HepG2 (cell line): ENCODE data around the gene KMT2A. TPM values are rescaled to one million over a fixed set of nuclear protein-coding genes. Genes with fewer than 3 reads are reported as not detected.

Source experiments
- ATAD3A ChIP-seq: sonication (generic); formaldehyde crosslinking; IDR thresholded peaks from 2 replicates; pipeline ENCODE4 v1.4.0; 2020; ENCODE audit warnings: missing genetic modification reagents
- CREB1 ChIP-seq, 2 experiments: fragments of 450-650 bp in 1 of 2; IDR thresholded peaks; 2 replicates each; pipeline ENCODE4 v1.6.1; 2016 to 2017; ENCODE audit warnings: control low read depth in 1 of 2, mild to moderate bottlenecking in 1 of 2, missing compliant biosample characterization in 1 of 2, missing genetic modification characterization in 1 of 2
- DRAP1 ChIP-seq: IDR thresholded peaks from 2 replicates; pipeline ENCODE4 v1.6.1; 2016; ENCODE audit warnings: missing genetic modification reagents, missing compliant biosample characterization
- FOXO1 ChIP-seq: sonication (generic); formaldehyde crosslinking; IDR thresholded peaks from 2 replicates; pipeline ENCODE4 v1.4.0; 2020; ENCODE audit warnings: missing genetic modification reagents
- HNRNPK ChIP-seq: fragments of 200-400 bp; formaldehyde crosslinking; IDR thresholded peaks from 2 replicates; pipeline ENCODE4 v1.6.1; 2018; ENCODE audit warnings: low read length, low read depth, moderate library complexity, mild to moderate bottlenecking; ENCODE audit not compliant: poor library complexity, severe bottlenecking
- NFE2 ChIP-seq: sonication (generic); formaldehyde crosslinking; IDR thresholded peaks from 2 replicates; pipeline ENCODE4 v1.4.0; 2020; ENCODE audit warnings: missing genetic modification reagents
- NFYC ChIP-seq: IDR thresholded peaks from 2 replicates; pipeline ENCODE4 v1.6.1; 2016; ENCODE audit warnings: missing genetic modification reagents, missing compliant biosample characterization
- NR2F2 ChIP-seq: IDR thresholded peaks from 2 replicates; pipeline ENCODE4 v1.6.1; 2012; ENCODE audit warnings: low read depth, inconsistent platforms, borderline replicate concordance
- RBFOX2 ChIP-seq: fragments of 200-400 bp; formaldehyde crosslinking; IDR thresholded peaks from 2 replicates; pipeline ENCODE4 v1.6.1; 2017; ENCODE audit warnings: low read depth, mild to moderate bottlenecking, low read length
- RFX5 ChIP-seq: IDR thresholded peaks from 2 replicates; pipeline ENCODE4 v1.6.1; 2011; ENCODE audit warnings: low read depth, low read length, improper control_type of control experiment
- RNF219 ChIP-seq: sonication (generic); formaldehyde crosslinking; IDR thresholded peaks from 2 replicates; pipeline ENCODE4 v1.5.0; 2020; ENCODE audit warnings: mild to moderate bottlenecking, missing genetic modification reagents
- SMAD3 ChIP-seq: sonication (generic); formaldehyde crosslinking; IDR thresholded peaks from 2 replicates; pipeline ENCODE4 v1.4.0; 2020; ENCODE audit warnings: missing genetic modification reagents
- SNAI1 ChIP-seq: sonication (generic); formaldehyde crosslinking; IDR thresholded peaks from 2 replicates; pipeline ENCODE4 v1.5.0; 2020; ENCODE audit warnings: mild to moderate bottlenecking, missing genetic modification reagents, borderline replicate concordance
- ZBTB37 ChIP-seq: sonication (generic); formaldehyde crosslinking; IDR thresholded peaks from 2 replicates; pipeline ENCODE4 v1.4.0; 2020; ENCODE audit warnings: mild to moderate bottlenecking, missing genetic modification reagents
- ZFP37 ChIP-seq: sonication (generic); formaldehyde crosslinking; IDR thresholded peaks from 2 replicates; pipeline ENCODE4 v1.4.0; 2020; ENCODE audit warnings: missing genetic modification reagents, borderline replicate concordance
- ZNF101 ChIP-seq: sonication (generic); formaldehyde crosslinking; IDR thresholded peaks from 2 replicates; pipeline ENCODE4 v1.4.0; 2020; ENCODE audit warnings: mild to moderate bottlenecking, low read depth, missing genetic modification reagents, borderline replicate concordance
- ZNF121 ChIP-seq: sonication (generic); formaldehyde crosslinking; IDR thresholded peaks from 2 replicates; pipeline ENCODE4 v1.5.0; 2020; ENCODE audit warnings: mild to moderate bottlenecking, missing genetic modification reagents
- ZNF33B ChIP-seq: sonication (generic); formaldehyde crosslinking; IDR thresholded peaks from 2 replicates; pipeline ENCODE4 v1.5.1; 2020; ENCODE audit warnings: mild to moderate bottlenecking, missing genetic modification reagents
- ZNF446 ChIP-seq: sonication (generic); formaldehyde crosslinking; IDR thresholded peaks from 2 replicates; pipeline ENCODE4 v1.5.0; 2020; ENCODE audit warnings: mild to moderate bottlenecking, missing genetic modification reagents
- ZNF501 ChIP-seq: sonication (generic); formaldehyde crosslinking; IDR thresholded peaks from 2 replicates; pipeline ENCODE4 v1.5.1; 2020; ENCODE audit warnings: mild to moderate bottlenecking, moderate library complexity, missing genetic modification reagents
- ZNF772 ChIP-seq: sonication (generic); formaldehyde crosslinking; IDR thresholded peaks from 2 replicates; pipeline ENCODE4 v1.5.0; 2020; ENCODE audit warnings: mild to moderate bottlenecking, missing genetic modification reagents
- ZNF780A ChIP-seq: sonication (generic); formaldehyde crosslinking; IDR thresholded peaks from 2 replicates; pipeline ENCODE4 v1.8.0; 2022; ENCODE audit warnings: mild to moderate bottlenecking, missing genetic modification reagents, moderate library complexity
- ZSCAN22 ChIP-seq: sonication (generic); formaldehyde crosslinking; IDR thresholded peaks from 2 replicates; pipeline ENCODE4 v1.4.0; 2020; ENCODE audit warnings: mild to moderate bottlenecking, missing genetic modification reagents
- ZSCAN9 ChIP-seq: IDR thresholded peaks from 2 replicates; pipeline ENCODE4 v1.6.1; 2016; ENCODE audit warnings: borderline replicate concordance
- polyA plus RNA-seq, 8 experiments: library from polyadenylated mRNA; depleted of rRNA in 3 of 8; stranded (reverse) in 7 of 8; unstranded in 1 of 8; fragments of >200 nt; fragmentation: Illumina TruSeq in 4 of 8; extraction: Trizol in 4 of 8; gene quantifications; 2 replicates each; pipeline versions ENCODE4 v1.2.1 to v1.2.3, GENCODE V29; 2011 to 2016; ENCODE audit warnings: low read depth in 4 of 8, missing spikeins in 1 of 8, mixed read lengths in 1 of 8; ENCODE audit not compliant: insufficient read depth in 1 of 8
- total RNA-seq, 5 experiments: library from RNA; depleted of rRNA; stranded (reverse); fragments of >200 nt; fragmentation: Illumina TruSeq; extraction: Trizol; gene quantifications; 2 replicates each; pipeline ENCODE4 v1.2.3, GENCODE V29; 2016; ENCODE audit warnings: low read depth in 1 of 5
- TF ChIP-seq, protein P1 (sequence below): sonication (generic); formaldehyde crosslinking; IDR thresholded peaks from 2 replicates; pipeline ENCODE4 v1.4.0; 2020; ENCODE audit warnings: mild to moderate bottlenecking, missing genetic modification reagents
- TF ChIP-seq, protein P2 (sequence below): sonication (generic); formaldehyde crosslinking; IDR thresholded peaks from 2 replicates; pipeline ENCODE4 v1.4.0; 2020; ENCODE audit warnings: missing genetic modification reagents; ENCODE audit errors: not compliant biosample characterization

KMT2A gene
- total and polyA plus RNA-seq, 2 of the 13 experiments (the other 11 are each of a cell fraction or from before 2014, with no cell fraction given) = 12.4 to 20.0 TPM

- TF ChIP-seq ZNF121 (CRISPR knock-in tag) (no peak), ZBTB37 (CRISPR knock-in tag) (no peak), ZNF101 (CRISPR knock-in tag) (no peak), NFE2 (CRISPR knock-in tag) (no peak), RNF219 (no peak; the same call in 1 of the 2 replicates), CREB1 (IDR thresholded peaks at IDR 0.05) (peak; percentile 73), CREB1 (CRISPR knock-in tag; IDR thresholded peaks at IDR 0.05) (peak; percentile 53; the same call in 1 of the 2 replicates), ZNF780A (no peak; the same call in 1 of the 2 replicates), ZSCAN22 (CRISPR knock-in tag) (no peak), NFYC (no peak), ZSCAN9 (CRISPR knock-in tag) (no peak), ATAD3A (no peak), NR2F2 (no peak; the same call in 1 of the 2 replicates), RBFOX2 (peak; percentile 61), ZFP37 (CRISPR knock-in tag) (no peak), ZNF501 (CRISPR knock-in tag) (0 out of 2 replicates have a peak, but pooled peaks have one; percentile 16), ZNF772 (CRISPR knock-in tag) (no peak; the same call in 1 of the 2 replicates), DRAP1 (CRISPR knock-in tag) (no peak), SMAD3 (CRISPR knock-in tag) (no peak; the same call in 1 of the 2 replicates), ZNF33B (CRISPR knock-in tag) (no peak), SNAI1 (CRISPR knock-in tag) (no peak), HNRNPK (peak; percentile 92), RFX5 (no peak), FOXO1 (CRISPR knock-in tag) (no peak; the same call in 1 of the 2 replicates), ZNF446 (CRISPR knock-in tag) (peak; percentile 74; the same call in 1 of the 2 replicates)
- TF ChIP-seq, protein P1, sequence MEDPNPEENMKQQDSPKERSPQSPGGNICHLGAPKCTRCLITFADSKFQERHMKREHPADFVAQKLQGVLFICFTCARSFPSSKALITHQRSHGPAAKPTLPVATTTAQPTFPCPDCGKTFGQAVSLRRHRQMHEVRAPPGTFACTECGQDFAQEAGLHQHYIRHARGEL (CRISPR knock-in tag) = no peak
- TF ChIP-seq, protein P2, sequence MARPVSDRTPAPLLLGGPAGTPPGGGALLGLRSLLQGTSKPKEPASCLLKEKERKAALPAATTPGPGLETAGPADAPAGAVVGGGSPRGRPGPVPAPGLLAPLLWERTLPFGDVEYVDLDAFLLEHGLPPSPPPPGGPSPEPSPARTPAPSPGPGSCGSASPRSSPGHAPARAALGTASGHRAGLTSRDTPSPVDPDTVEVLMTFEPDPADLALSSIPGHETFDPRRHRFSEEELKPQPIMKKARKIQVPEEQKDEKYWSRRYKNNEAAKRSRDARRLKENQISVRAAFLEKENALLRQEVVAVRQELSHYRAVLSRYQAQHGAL = no peak
Measured at GRCh38 chr11:118435893-118436624, at the start of gene KMT2A (continued).
